D721Med (cell line): ENCODE results near the gene PRRT1.
A peak's percentile ranks its signal among the peaks of the same experiment; 100 is the strongest.

Experiments used
- DNase-seq: peaks from one replicate; pipeline ENCODE4 v3.0.0; 2011; ENCODE audit warnings: low spot score; ENCODE audit not compliant: insufficient read length
- FAIRE-seq: peaks from 2 replicates; lab custom pipeline; 2011; peaks lifted over from hg19 to GRCh38; lab: Jason Lieb, UNC
- TF ChIP-seq, protein P1 (sequence below): IDR thresholded peaks from 2 replicates; pipeline ENCODE4 v1.5.1; 2012; ENCODE audit warnings: mild to moderate bottlenecking, control low read depth; ENCODE audit not compliant: insufficient read depth; ENCODE audit errors: missing control alignments

PRRT1 gene

DNA sequence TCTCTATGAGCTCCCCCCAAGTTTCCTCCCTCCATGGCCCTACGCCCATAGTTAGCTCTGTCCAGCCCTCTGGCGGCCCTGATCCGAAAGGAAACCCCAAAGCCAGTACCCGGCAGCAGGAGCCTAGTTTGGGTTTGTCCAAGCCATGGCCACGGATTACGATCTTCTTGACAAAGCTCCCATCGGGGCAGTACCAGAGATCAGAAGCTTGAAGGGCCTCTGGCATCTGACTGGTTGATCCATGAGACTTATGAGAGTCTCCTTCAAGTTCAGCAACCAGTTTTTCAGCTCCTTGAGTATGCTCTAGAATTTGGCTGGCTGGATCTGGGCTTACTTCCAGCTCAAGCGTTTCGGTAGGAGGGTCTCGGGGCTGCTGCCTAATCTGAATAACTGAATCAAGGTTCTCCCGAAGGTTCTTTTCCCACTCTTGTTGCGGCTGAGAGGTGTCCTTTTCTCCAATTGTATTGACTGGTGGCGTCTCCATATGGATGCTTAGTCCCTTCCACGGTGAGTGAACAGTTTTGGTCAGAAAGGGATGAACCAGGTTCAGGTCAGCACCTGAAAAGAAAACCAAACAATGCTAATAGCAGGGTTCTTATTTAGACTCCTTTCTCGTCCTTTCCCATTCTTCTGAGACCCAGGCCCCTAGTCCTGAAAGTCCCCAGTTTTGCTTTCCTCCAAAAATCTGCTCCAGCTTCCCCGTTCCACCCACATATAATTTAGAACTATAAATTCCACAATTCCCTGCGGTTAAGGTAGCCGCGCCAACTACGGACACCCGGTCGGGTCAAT lies 22.2 kb downstream of the PRRT1 start:
- TF ChIP-seq, protein P1, sequence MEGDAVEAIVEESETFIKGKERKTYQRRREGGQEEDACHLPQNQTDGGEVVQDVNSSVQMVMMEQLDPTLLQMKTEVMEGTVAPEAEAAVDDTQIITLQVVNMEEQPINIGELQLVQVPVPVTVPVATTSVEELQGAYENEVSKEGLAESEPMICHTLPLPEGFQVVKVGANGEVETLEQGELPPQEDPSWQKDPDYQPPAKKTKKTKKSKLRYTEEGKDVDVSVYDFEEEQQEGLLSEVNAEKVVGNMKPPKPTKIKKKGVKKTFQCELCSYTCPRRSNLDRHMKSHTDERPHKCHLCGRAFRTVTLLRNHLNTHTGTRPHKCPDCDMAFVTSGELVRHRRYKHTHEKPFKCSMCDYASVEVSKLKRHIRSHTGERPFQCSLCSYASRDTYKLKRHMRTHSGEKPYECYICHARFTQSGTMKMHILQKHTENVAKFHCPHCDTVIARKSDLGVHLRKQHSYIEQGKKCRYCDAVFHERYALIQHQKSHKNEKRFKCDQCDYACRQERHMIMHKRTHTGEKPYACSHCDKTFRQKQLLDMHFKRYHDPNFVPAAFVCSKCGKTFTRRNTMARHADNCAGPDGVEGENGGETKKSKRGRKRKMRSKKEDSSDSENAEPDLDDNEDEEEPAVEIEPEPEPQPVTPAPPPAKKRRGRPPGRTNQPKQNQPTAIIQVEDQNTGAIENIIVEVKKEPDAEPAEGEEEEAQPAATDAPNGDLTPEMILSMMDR = no peak
- FAIRE-seq = no peak
- no peak for DNase-seq

DNA sequence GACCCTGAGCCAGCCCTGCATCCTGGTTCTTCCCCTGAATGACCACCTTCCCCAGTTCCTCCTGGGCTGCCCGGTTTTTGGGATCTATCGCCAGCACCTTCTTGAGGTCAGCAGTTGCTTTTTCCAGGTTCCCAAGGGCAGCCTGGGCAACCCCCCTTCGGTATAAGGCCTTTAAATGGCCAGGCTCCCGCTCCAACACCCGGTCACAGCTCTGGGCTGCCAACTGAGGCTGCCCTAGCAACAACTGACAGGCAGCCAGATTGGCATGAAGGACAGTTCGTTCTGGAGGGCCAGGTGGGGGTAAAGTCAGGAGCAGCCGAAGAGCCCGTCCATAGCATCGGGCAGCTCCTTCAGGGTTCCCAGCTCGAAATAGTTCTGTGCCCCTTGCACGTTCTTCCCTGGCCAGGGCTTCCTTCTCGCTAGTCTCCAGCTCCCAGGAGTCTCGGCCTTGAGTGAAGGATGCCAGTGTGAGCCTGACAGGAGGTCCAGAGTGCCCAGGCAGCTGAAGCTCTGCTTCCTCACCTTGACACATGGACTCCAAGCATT lies 22.9 kb downstream of the PRRT1 start:
- no peak for DNase-seq
- TF ChIP-seq, protein P1 = no peak
- no peak for FAIRE-seq

DNA sequence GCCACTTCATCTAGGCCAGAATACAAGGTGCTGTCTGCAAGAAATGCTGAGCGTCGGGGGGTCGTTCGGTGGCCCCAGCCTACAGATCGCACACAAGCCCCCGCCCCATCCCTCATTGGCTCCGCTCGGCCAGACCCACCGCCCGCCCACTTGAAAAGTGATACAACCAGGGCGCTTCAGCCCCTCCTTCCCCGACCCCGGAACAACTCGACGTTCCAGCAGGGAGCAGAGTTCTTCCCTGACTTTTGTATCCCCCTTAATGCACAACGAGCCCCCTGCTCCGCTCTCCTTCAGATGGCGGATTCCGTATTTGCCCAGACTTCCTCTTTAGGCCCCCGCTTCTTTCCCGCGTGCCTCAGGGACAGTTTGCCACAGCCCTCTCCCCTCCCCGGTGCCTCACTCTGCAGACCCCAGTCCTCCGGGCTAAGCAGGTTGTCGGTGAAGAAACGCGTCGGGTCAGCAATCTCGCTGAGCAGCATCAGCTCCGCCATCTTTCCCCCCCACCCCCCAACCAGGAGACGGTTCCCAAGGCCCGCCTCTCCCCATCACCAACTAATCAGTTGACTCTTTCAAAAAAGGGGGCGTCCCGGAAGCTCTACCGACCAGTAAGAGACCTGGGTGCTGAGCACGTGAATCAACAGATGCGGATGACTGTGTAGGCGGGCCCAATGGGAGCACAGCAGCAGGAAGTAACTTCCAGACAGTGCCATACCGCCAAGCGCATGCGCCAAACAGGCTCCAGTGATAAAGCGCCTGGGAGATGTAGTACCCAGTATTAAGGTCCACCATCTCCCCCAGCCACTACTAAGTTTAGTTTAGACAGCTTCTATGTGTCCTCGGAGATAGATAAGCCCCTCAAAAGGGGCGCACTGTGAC lies 23.8 kb downstream of the PRRT1 start, which contains the start of gene ATF6B:
TSS of gene ATF6B (minus strand) at position 530 of the 876 bp plus-strand sequence. CDS start at position 491, 39 bp downstream.
- TF ChIP-seq, protein P1 = no peak
- FAIRE-seq (peak; percentile 55), DNase-seq (peak; percentile 74)

DNA sequence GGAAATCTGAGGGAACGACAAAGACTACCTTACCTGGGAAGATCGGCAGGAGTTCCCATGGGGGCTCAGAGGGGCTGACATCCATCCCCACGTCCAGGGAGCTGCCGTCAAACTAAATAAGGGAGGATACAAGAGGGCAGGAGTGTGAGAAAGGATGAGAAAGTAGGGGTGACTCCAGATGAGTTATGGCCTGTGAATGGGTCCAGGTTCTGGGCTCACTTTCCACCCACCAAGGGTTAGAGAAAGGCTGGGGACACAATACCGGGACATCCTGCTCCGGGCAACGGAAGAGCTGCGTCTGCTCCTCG lies 24.4 kb downstream of the PRRT1 start:
- TF ChIP-seq, protein P1 = no peak
- no peak for FAIRE-seq
- DNase-seq = no peak

DNA sequence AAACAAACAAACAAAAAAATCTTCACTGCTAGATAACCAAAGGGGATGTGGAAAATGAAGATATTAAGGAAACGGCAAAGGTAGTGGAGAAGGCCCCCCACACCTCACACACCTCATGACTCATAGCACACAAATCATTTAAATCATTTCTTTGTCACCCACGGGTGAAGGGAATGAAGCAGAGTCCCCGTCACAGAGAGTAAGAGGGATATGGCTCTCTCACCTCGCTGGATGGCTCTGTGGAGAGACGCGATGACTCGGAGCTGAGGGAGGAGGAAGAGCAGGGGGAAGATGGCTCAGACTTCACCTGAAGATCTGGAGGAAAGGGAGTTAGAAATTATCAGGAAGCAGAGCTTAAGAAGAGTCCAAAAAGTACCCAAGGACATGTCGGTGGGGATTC lies 24.9 kb downstream of the PRRT1 start:
- no peak for DNase-seq
- TF ChIP-seq, protein P1 = no peak

DNA sequence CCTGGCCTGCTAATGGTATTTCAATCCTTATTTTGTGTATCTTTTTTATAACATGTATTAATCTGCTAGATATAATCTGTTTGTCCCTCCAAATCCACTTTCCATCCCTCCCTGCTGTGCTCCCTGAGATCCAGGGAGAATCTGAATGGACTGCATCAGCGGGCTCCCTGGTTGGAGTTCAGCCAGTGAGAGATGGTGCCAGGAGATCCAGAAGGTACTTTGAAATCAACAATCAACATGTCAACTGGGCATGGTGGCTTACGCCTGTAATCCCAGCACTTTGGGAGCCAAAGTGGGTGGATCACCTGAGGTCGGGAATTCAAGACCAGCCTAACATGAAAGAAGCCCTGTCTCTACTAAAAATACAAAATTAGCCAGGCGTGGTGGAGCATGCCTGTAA lies 28.1 kb downstream of the PRRT1 start:
- no peak for FAIRE-seq
- TF ChIP-seq, protein P1 = no peak
- DNase-seq = no peak

More for the DNA sequence above, 24.9 kb downstream of the PRRT1 start:
- FAIRE-seq = no peak
